Ishikawa (cell line): ENCODE results near the gene KLF1.
A peak's percentile ranks its signal among the peaks of the same experiment; 100 is the strongest.

Experiments used
- CEBPB ChIP-seq: IDR thresholded peaks from 2 replicates; pipeline ENCODE4 v1.6.1; 2012
- CREB1 ChIP-seq: IDR thresholded peaks from 2 replicates; pipeline ENCODE4 v1.6.1; 2012; ENCODE audit warnings: low read depth
- EGR1 ChIP-seq: IDR thresholded peaks from 2 replicates; pipeline ENCODE4 v1.6.1; 2012
- EP300 ChIP-seq: IDR thresholded peaks from 2 replicates; pipeline ENCODE4 v1.6.1; 2012; ENCODE audit warnings: borderline replicate concordance
- FOXM1 ChIP-seq: IDR thresholded peaks from 2 replicates; pipeline ENCODE4 v1.6.1; 2012; ENCODE audit warnings: low read depth, borderline replicate concordance
- NFIC ChIP-seq: IDR thresholded peaks from 2 replicates; pipeline ENCODE4 v1.6.1; 2012
- RAD21 ChIP-seq: IDR thresholded peaks from 2 replicates; pipeline ENCODE4 v1.6.1; 2012; ENCODE audit warnings: low read depth
- TAF1 ChIP-seq: IDR thresholded peaks from 2 replicates; pipeline ENCODE4 v1.6.1; 2012; ENCODE audit warnings: low read depth, mild to moderate bottlenecking
- TCF12 ChIP-seq: IDR thresholded peaks from 2 replicates; pipeline ENCODE4 v1.6.1; 2012; ENCODE audit warnings: low read depth
- TEAD4 ChIP-seq: IDR thresholded peaks from 2 replicates; pipeline ENCODE4 v1.6.1; 2012
- YY1 ChIP-seq: IDR thresholded peaks from 2 replicates; pipeline ENCODE4 v1.6.1; 2012; ENCODE audit warnings: low read depth
- ZBTB7A ChIP-seq: IDR thresholded peaks from 2 replicates; pipeline ENCODE4 v1.6.1; 2012; ENCODE audit warnings: low read depth
- TF ChIP-seq, protein P1 (sequence below): IDR thresholded peaks from 2 replicates; pipeline ENCODE4 v1.6.1; 2012
- TF ChIP-seq, protein P2 (sequence below): IDR thresholded peaks from 2 replicates; pipeline ENCODE4 v1.6.1; 2012; ENCODE audit warnings: low read depth, mild to moderate bottlenecking
- TF ChIP-seq, protein P3 (sequence below): IDR thresholded peaks from 2 replicates; pipeline ENCODE4 v1.6.1; 2012

KLF1 gene

DNA sequence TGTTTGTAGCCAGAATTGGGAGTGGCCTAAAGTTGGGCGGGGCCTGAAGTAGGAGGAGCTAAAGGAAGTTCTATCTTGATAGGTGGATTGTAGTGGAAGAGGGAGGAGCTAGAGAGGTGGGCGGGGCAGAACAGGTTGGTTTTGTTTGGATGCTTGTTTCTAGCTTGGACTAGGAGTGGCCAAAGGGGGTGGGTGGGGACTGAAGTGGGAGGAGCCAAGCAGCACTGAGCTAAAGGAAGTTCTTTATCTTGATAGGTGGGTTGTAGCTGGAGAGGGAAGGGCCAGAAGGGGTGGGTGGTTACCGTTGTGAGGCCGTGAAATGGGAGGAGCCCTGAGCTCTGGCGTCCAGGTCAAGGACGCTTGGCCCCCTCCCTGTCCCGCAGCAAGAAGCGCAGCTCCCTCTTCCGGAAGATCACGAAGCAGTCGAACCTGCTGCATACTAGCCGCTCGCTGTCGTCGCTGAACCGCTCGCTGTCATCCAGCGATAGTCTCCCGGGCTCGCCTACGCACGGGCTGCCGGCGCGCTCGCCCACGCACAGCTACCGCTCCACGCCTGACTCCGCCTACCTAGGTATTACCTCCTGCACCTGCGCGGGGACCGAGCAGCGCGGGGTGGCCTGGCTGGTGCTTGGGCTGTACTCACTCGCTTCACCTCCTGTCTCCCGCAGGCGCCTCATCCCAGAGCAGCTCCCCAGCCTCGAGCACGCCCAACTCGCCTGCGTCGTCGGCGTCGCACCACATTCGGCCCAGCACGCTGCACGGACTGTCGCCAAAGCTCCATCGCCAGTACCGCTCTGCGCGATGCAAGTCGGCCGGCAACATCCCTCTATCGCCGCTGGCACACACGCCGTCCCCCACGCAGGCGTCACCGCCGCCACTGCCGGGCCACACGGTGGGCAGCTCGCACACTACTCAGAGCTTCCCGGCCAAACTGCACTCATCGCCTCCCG is 13.8 kb downstream of the KLF1 start:
- TF ChIP-seq, protein P1, sequence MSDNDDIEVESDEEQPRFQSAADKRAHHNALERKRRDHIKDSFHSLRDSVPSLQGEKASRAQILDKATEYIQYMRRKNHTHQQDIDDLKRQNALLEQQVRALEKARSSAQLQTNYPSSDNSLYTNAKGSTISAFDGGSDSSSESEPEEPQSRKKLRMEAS = 0 out of 2 replicates have a peak, but pooled peaks have one; percentile 56
- TF ChIP-seq RAD21 (no peak), EGR1 (peak; percentile 99)

DNA sequence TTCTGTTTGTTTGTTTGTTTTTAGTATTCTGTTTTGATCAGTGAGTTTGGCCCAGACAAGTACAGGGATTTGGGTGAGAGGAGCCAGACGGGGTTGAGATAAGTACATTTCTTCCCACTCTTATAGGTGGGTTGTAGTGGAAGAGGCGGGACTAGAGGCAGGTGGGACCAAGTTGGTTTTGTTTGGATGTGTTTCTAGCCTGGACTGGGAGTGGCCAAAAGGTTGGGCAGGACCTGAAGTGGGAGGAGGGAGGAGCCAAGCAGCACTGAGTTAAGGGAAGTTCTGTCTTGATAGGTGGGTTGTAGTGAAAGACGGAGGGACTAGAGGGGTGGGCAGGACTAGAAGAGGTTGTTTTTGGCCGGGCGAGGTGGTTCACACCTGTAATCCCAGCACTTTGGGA is 14.7 kb downstream of the KLF1 start:
- no peak for TF ChIP-seq EP300
- TF ChIP-seq TEAD4 = no peak
- TF ChIP-seq CREB1 = no peak
- no peak for TF ChIP-seq RAD21
- TF ChIP-seq EGR1 = no peak
- no peak for TF ChIP-seq CEBPB
- TF ChIP-seq, protein P1 = no peak
- no peak for TF ChIP-seq TAF1

DNA sequence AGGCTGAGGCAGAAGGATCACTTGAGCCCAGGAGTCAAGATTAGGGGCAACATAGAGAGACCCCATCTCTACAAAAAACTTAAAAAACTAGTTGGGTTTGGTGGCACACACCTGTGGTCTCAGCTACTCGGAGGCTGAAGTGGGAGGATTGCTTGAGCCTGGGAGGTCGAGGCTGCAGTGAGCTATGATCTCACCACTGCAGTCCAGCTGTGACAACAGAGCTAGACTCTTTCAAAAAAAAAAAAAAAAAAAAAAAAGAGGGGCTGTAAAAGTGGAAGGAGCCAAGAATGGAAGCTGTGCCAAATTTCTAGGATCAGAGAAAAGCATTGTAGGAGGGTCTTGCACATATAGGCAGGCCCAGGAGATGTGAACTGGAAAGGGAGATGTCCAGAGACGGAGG is 15.3 kb downstream of the KLF1 start:
- TF ChIP-seq EP300 (no peak), YY1 (no peak), EGR1 (no peak), CEBPB (no peak), NFIC (no peak)
- TF ChIP-seq, protein P2, sequence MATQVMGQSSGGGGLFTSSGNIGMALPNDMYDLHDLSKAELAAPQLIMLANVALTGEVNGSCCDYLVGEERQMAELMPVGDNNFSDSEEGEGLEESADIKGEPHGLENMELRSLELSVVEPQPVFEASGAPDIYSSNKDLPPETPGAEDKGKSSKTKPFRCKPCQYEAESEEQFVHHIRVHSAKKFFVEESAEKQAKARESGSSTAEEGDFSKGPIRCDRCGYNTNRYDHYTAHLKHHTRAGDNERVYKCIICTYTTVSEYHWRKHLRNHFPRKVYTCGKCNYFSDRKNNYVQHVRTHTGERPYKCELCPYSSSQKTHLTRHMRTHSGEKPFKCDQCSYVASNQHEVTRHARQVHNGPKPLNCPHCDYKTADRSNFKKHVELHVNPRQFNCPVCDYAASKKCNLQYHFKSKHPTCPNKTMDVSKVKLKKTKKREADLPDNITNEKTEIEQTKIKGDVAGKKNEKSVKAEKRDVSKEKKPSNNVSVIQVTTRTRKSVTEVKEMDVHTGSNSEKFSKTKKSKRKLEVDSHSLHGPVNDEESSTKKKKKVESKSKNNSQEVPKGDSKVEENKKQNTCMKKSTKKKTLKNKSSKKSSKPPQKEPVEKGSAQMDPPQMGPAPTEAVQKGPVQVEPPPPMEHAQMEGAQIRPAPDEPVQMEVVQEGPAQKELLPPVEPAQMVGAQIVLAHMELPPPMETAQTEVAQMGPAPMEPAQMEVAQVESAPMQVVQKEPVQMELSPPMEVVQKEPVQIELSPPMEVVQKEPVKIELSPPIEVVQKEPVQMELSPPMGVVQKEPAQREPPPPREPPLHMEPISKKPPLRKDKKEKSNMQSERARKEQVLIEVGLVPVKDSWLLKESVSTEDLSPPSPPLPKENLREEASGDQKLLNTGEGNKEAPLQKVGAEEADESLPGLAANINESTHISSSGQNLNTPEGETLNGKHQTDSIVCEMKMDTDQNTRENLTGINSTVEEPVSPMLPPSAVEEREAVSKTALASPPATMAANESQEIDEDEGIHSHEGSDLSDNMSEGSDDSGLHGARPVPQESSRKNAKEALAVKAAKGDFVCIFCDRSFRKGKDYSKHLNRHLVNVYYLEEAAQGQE = no peak

DNA sequence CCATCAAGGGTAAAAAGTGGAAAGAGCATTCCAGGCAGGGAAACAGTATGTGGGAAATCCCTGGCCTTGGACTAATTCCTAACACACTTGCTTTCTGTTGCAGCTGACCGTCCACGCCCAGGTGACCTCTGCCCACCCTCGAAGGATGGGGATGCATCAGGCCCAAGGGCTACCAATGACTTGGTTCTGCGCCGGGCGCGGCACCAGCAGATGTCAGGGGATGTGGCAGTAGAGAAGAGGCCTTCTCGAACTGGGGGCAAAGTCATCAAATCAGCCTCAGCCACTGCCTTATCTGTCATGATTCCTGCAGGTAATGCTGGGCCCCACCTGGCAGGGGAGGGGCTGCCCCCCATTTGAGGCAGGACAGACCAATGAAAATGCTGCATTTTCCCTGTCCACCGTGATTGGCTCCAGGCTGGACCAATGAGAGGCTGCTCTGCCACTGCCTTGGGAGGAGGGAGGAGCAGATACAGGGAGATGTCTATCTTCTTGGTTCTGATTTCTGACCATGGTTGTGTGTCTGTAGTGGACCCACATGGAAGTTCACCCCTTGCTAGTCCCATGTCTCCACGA is 18.4 kb downstream of the KLF1 start:
- no peak for TF ChIP-seq FOXM1
- TF ChIP-seq YY1 = no peak
- TF ChIP-seq EGR1 = no peak
- TF ChIP-seq NFIC = no peak
- no peak for TF ChIP-seq RAD21
- TF ChIP-seq, protein P3, sequence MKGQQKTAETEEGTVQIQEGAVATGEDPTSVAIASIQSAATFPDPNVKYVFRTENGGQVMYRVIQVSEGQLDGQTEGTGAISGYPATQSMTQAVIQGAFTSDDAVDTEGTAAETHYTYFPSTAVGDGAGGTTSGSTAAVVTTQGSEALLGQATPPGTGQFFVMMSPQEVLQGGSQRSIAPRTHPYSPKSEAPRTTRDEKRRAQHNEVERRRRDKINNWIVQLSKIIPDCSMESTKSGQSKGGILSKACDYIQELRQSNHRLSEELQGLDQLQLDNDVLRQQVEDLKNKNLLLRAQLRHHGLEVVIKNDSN = no peak
- TF ChIP-seq TEAD4 = no peak
- no peak for TF ChIP-seq TCF12
- TF ChIP-seq TAF1 = no peak
- no peak for TF ChIP-seq CREB1
- TF ChIP-seq, protein P2 = no peak
- TF ChIP-seq, protein P1 = no peak
- TF ChIP-seq EP300 = no peak
- TF ChIP-seq ZBTB7A = no peak
- no peak for TF ChIP-seq CEBPB

DNA sequence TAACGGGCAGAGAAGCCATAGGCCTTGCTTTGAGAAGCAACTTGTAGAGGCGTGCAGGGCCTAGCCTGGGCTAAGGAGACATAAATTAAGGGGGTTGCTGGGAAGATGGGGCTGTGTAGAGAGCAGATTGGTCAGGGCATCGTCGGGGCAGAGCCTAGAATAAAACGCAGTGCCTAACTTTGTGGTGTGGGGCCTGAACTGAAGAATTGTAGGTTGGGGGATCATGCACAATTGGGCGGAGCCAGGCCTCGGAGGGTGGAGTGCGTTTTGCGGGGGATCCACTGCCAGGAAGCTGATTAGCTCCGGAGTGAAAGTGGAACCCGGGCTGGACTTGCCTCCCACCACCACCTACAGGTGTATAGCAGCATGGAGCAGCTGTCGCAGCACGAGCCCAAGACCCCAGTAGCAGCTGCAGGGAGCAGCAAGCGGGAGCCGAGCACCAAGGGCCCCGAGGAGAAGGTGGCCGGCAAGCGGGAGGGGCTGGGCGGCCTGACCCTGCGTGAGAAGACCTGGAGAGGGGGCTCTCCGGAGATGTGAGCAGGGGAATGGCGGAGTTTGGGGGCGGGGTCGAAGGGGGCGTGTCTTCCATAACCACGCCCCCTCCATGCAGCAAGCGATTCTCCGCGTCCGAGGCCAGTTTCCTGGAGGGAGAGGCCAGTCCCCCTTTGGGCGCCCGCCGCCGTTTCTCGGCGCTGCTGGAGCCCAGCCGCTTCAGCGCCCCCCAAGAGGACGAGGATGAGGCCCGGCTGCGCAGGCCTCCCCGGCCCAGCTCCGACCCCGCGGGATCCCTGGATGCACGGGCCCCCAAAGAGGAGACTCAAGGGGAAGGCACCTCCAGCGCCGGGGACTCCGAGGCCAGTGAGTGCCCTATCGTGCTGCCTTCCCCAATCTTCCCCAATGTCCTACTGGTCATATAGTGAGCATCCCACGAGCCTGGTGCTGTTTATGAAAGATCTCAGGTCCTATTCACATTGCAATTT is 19.6 kb downstream of the KLF1 start:
- TF ChIP-seq ZBTB7A = no peak
